HG02571 (cell line): ENCODE measurements around the gene GRIK1.

Source experiments
- ATAC-seq: cut with Tn5 transposase; IDR thresholded peaks from one replicate; pipeline ENCODE4 v1.9.1; 2021; ENCODE audit warnings: mild to moderate bottlenecking, moderate library complexity; ENCODE audit not compliant: unreplicated experiment

GRIK1 gene

GRCh38 chr21:29788752-29789151, 151.0 kb downstream of the GRIK1 start:
- ATAC-seq: no peak

- ATAC-seq: no peak
Observed at GRCh38 chr21:29787361-29787909, 152.4 kb downstream of the GRIK1 start.

DNA sequence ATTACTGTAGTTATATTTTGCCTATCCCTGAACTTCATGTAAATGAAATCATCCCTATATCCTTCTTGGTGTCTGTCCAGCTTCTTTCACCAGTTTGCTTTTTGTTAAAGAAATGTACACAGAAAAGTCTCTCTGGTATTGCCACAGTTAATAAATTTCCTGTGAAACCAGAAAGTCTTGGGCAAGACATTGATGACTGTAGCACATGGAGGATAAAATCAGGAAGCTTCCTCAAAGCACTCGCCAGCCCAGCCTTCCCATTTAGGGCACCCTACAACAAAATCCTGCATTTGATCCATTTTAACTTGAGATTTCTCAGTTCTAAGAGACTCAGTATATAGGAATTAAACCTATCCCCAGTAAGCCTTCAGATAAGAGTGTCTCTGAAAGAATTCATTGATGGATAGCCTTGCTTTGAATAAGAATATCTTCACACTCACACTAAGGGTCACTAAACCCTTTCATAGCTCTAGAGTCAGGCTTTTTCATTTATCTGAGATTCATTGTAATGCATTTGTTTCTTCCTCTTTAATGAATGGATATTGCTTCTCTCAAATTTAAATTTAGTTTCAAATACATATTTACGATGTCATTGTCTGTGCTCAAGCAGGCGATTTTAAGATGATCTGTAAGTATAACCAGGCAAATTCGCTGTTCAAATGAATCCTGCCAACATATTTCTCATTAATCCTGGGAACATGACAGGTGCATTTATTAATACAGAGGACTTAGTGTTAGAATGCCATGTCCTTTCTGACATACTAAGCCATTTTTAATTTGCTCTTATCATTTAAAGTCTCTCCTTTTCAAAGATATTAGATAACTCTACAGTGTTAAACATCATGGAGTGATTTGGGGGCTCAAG, 153.1 kb downstream of the GRIK1 start:
- no peak for ATAC-seq

DNA sequence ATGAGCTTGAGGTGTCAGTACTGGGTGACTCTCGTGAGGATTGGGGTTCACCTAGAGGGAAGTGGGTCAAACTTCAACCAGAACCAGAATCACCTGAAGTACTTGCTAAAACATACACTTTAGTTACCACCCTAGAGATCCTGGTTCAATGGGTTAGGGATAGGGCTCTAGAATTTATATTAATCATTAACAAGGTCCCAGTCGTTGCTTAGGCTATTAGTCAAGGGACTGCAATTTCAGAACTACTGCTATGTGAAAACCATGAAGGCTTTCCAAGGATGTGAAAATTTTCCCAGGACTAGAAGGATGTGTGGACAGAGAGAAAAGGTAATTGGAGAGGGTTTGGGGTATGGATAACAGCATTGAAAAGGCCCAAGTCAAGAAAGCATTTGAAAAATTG, 162.6 kb downstream of the GRIK1 start:
- no peak for ATAC-seq

GRCh38 chr21:29775462-29775861, 164.3 kb downstream of the GRIK1 start:
- no peak for ATAC-seq

- ATAC-seq: no peak
Observed at GRCh38 chr21:29771491-29772066, 168.2 kb downstream of the GRIK1 start.

GRCh38 chr21:29763674-29764073, 176.1 kb downstream of the GRIK1 start:
- no peak for ATAC-seq

DNA sequence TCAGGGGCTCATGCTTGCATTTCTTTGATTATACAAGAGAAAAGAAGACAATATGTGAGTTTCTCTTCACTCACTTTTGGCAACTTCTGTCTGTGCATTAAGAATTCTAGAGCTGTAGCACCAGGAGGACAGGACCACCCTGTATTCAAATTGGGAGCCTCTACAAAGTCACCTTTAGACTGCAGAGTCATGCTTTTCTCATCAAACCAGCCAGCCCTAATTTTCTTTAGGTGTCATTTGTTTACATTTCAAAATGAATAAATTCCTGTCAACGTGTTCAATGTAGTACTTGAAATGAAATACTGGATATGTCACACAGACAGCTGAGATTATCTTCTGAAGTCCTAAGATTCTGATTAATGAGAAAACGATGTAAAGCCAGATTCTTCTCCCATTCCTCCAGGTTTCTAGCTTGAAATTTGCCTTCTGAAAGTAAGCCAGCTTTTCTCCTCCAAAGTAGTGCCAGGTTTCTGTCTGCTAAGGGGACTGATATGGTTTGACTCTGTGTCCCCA, 177.2 kb downstream of the GRIK1 start:
- no peak for ATAC-seq

DNA sequence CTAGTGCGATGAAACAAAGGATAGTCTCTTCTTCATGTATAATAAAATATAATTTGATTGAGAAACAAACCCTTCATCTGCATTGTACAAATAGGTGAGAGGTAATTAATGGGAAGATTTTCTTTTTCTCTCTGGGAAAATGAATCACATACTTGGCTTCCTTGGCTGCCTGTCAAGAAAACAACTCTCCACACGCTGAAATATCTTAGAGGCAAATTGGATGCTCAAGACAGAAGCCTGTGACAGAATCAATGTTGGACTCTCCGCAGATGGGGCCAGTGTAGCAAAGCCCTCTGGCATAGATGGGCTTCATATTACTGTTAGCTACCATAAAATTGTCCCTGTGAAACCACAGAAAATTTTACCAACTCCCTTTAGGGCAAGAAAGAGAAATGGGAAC, 186.6 kb downstream of the GRIK1 start:
- no peak for ATAC-seq

DNA sequence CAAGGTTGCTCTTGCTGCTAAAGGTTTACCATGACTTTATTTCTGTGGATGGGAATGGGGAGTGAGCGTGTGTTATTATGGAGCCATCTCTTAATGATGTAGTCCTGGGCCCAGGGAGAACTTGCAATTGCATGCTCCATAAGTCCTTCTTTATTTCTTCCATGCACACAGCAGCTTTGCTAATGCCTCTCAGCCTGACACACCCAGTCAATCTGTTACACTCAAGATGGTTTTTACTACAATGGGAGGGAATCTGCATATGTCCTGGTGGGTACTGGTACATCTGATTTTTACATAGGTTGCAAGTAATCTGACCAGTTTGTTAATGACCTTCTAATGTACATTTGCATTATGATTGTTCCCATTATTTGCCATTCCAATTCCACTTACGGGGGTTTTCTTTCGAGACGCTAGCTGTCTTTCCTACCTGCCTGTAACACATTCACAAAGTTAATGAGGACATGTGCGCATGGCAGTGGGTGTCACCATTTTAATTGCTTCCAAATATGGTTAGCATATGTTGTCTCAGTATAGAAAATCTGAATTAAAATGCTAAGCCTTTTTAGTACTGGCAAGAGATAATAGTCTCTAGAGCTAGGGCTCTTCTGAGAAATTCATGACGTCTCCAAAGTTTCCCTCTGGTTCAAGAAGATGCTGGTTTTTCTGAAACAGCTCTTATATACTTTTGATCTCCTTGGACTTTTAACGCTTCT, 188.2 kb downstream of the GRIK1 start:
- ATAC-seq: no peak

DNA sequence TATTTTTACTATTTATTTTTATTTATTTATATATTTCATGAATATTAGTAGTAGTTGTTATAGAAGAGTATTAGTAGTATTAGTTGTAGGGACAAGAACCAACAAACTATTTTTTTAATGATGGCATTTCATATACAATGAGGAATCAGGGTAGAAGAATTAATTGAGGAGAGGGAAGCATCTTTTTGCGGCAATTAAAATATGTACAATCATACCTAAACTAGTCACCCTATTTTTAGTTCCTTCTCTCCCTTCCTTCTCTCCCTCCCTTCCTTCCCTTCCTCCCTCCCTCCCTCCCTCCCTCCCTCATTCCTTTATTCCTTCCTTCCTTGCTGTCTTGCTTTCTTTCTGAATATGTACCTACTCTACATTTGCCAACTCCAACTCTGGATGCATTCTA, 189.8 kb downstream of the GRIK1 start:
- no peak for ATAC-seq

- ATAC-seq: no peak
Observed at GRCh38 chr21:29749223-29749622, 190.6 kb downstream of the GRIK1 start.

- no peak for ATAC-seq
Observed at GRCh38 chr21:29748391-29749167, 191.2 kb downstream of the GRIK1 start.

DNA sequence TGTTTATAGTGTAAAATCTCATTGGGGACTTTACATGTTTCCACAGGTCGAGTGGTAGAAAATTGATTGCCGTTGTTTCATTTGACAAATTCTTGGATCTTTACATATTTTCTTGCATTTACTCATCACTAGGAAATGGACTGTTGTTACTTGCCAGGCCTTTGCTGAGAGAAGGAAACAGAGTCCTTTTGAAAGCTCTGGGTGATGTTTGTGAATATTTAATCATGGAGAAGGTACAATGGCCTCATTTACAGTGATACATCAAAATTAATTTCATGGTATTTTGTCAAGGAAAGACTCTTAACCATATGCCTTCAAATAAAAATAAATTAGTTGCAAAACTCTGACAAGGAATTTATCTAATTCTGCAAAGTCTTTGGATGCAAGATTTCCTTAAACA, 198.0 kb downstream of the GRIK1 start:
- ATAC-seq: no peak

DNA sequence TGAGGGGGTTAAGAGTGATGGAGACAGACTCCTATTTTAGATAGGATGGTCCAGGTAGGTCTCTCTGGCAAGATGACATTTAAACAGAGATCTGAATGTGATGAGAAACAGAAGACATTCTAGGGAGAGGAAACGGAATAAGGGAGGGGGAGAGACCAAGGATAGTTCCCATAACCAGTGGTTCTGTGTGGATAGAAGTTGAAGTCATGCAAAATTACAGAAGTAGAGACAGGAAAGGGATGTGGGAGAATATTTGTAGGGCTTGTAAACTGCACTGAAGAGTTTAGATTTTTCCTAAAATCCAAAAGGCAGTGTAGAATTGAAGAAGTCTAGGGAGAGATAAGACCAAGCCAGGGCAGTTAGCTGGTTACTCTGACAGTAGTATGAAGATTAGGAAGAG, 200.6 kb downstream of the GRIK1 start:
- no peak for ATAC-seq

GRCh38 chr21:29738730-29739129, 201.1 kb downstream of the GRIK1 start:
- no peak for ATAC-seq

DNA sequence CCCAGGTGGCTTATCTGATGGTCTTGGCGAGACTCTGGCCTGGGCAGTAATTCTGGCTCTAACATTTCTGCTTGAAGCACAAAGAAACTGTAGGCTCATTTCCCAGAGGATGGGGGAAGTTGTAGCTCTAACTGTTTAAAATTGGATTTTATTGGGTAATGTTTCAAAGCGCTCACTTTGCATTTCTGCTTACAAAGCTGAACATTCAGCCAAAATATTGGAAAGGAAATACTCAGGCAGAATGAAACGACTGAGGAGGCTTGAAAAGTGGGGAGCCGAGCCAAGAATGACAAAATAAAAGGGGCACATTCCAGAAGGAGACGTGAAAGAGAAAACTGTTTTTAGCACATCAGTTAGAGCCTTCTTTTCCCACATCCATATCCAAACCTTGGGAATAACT, 202.6 kb downstream of the GRIK1 start:
- ATAC-seq: no peak

DNA sequence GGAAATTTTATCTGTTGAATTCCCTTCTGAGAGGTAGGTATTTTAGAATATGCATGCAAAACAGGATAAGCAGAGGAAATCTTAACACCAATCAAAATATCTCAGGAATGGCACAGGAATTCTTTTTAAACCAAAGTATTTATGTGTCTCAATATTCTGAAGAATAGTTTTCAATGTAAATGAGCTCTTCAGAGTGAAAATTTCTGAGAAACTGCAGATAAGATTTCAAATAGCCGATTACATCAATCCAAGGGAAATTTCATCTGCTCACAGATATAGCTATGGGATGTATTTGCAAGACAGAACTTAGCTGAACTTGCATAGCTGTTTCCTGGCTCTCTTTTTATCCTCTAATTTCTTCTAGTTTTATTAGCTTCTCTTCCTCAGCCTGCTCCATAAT, 209.5 kb downstream of the GRIK1 start:
- ATAC-seq: no peak

- ATAC-seq: no peak
Observed at GRCh38 chr21:29726044-29726443, 213.8 kb downstream of the GRIK1 start.

GRCh38 chr21:29725025-29725736, 214.6 kb downstream of the GRIK1 start:
- ATAC-seq: no peak
